Ovary (tissue), 9 donors: ENCODE data around the gene MMD2. TPM values are rescaled to one million over a fixed set of nuclear protein-coding genes. Genes with fewer than 3 reads are reported as not detected.

ENCODE experiments used
- DNase-seq, 5 donors: peaks; one replicate each; pipeline ENCODE4 v3.0.0-alpha.2; 2019 to 2020
- H3K27ac ChIP-seq, 2 donors: fragments of 200-600 bp; one replicate each; pipeline versions ENCODE4 v1.5.1 to v1.8.0; 2019 to 2022
- H3K27me3 ChIP-seq: fragments of 200-600 bp; one replicate; pipeline ENCODE4 v1.8.0; 2022
- H3K36me3 ChIP-seq: fragments of 200-600 bp; sonication (generic); one replicate; pipeline ENCODE4 v1.5.1; 2019
- H3K4me1 ChIP-seq: one replicate; pipeline ENCODE4 v1.8.1; 2013; ENCODE audit warnings: mild to moderate bottlenecking, moderate library complexity; ENCODE audit not compliant: insufficient read depth
- H3K4me3 ChIP-seq: fragments of 200-600 bp; sonication (generic); one replicate; pipeline ENCODE4 v1.5.1; 2017
- H3K9me3 ChIP-seq, 2 donors: fragments of 200-600 bp in 1 of 2; sonication (generic) in 1 of 2; one replicate each; pipeline versions ENCODE4 v1.5.1 to v1.8.1; 2013 to 2019; ENCODE audit warnings: mild to moderate bottlenecking in 1 of 2, moderate library complexity in 1 of 2
- CTCF ChIP-seq, 3 donors: fragments of 450-650 bp in 2 of 3; fragments of 200-600 bp in 1 of 3; IDR thresholded peaks; one replicate each; pipeline versions ENCODE4 v1.5.1 to v1.8.0; 2016 to 2022; ENCODE audit warnings: antibody characterized with exemption in 3 of 3, mild to moderate bottlenecking in 1 of 3
- EP300 ChIP-seq: sonication (generic); formaldehyde crosslinking; IDR thresholded peaks from one replicate; pipeline ENCODE4 v1.6.1; 2017; ENCODE audit warnings: antibody characterized with exemption
- POLR2A ChIP-seq: fragments of 450-650 bp; IDR thresholded peaks from one replicate; pipeline ENCODE4 v1.6.1; 2017; ENCODE audit warnings: antibody characterized with exemption, mild to moderate bottlenecking, moderate library complexity
- WGBS, 3 donors: extraction: QIAGEN DNeasy Blood & Tissue Kit in 1 of 3; methylation state at CpG; one replicate each; pipeline versions ENCODE4 v1.1.5 to v1.1.7; 2013 to 2017; 5-methylcytosine and 5-hydroxymethylcytosine counted together
- intact Hi-C, 4 donors: fragments of 100-400 bp; cut with DNase I; formaldehyde crosslinking; loops; one replicate each; pipeline versions ENCODE4 v1.11.0 to v1.15.1; 2022 to 2023
- polyA plus RNA-seq, 2 donors: library from polyadenylated mRNA; stranded (reverse); fragments of 200-250 nt in 1 of 2; fragments of 350-450 nt in 1 of 2; fragmentation: Illumina TruSeq in 1 of 2; extraction: RNeasy Lipid Tissue Mini Kit (QIAGEN cat#74804) in 1 of 2; gene quantifications; one replicate each; pipeline ENCODE4 v1.2.3, GENCODE V29; 2013 to 2014
- total RNA-seq, 7 donors: library from RNA; depleted of rRNA in 2 of 7; stranded (reverse); fragments of >200 nt in 2 of 7; fragmentation: NEBNext Ultra II Directional in 3 of 7; extraction: Animal tissue kit (Norgen Biotek cat#: 25700) in 3 of 7; gene quantifications; one replicate each; pipeline versions ENCODE4 v1.1.0 to v1.2.4, GENCODE V29; 2016 to 2023
- donor health status: DM: no; HTN: no; CAD: no; lungs with moderate emphysema.
- donor health status: DM: no; HTN: no; CAD: no.
- donor health status: Bipolar disorder and iron deficiency.
- donor health status: DM: yes; HTN: yes; CAD: no.
- donor health status: DM: no; HTN: no; CAD: no.
- donor health status: DM: yes; HTN: yes; CAD: no.

The MMD2 gene
- total and polyA plus RNA-seq, 9 donors = not detected

DNA sequence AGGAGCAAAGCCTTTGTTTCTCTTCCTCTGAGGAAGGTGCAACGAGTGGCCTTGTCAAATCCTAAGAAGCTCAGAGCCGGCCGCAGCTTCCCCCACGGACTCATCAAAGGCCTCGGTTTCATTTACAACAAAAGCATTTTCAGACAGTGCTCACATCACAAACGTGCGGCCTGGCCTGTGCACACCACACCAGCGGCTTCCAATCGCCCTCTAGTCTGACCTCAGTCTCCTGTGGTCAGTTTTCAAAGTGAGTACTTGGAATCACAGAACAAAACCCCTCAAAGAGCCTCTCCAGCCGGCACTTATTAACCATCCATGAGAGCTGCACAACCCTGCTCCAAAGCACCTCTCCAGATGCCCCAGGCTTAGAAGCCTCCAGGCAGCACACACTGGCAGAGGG lies 78.8 kb downstream of the MMD2 start:
- WGBS, 3 donors = 68 to 76% (median 74%) methylated on average over 10 of the region's 10 CpGs
- Histone ChIP-seq H3K9me3 (no peaks in the 10 kb centered on the region), H3K27ac (no peak overlapping the region), H3K4me3 (no peak overlapping the region), H3K27me3 (no peaks in the 10 kb centered on the region), H3K4me1 (no peaks in the 10 kb centered on the region), H3K36me3 (no peaks in the 10 kb centered on the region)
- TF ChIP-seq POLR2A (no peak), CTCF (IDR thresholded peaks at IDR 0.05) (no peak), EP300 (no peak)
- DNase-seq = no peak
- intact Hi-C loops = loop anchor here (5.0 to 10.0 kb wide), 4 partner anchors 75 to 265 kb away; no protein-coding TSS in a partner anchor

DNA sequence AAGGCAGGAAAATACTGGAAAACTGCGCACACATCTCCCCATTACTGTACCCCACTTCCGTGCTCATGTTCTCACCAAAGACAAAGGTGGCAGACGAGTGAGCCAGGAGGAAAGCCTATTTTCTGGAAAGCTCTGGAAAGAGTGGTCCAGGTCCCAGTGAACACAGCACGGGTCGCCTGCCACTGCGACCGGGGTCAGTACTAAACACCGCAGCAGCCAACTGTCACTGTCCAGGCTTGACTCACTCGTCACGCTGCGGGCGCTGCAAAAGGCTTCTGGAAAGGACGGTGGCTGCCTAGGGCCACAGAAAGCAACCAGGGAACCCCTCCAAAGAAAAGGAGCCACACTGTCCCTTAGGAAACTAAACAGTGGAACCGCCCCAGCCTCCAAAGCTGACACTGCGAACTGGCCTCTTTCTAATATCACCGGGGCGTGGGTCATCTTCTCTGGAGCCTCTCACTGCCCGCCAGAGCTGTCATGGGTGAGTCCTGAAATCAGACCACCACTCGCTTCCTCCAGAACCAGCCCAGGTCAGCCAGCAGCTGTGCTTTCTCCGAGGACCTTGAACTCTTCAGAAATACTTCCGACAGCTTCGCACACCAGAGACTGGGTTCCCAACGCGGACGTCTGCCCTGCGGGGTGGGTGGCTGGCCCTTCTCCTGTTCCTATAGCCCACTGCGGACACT lies 79.4 kb downstream of the MMD2 start:
- H3K27me3 ChIP-seq = no peaks in the 10 kb centered on the region
- intact Hi-C loops = loop anchor here (5.0 to 10.0 kb wide), 5 partner anchors 72 to 265 kb away; no protein-coding TSS in a partner anchor
- H3K27ac ChIP-seq = no peak overlapping the region
- H3K9me3 ChIP-seq = no peaks in the 10 kb centered on the region
- no peaks in the 10 kb centered on the region for H3K4me1 ChIP-seq
- WGBS, 3 donors = 80 to 84% (median 82%) methylated on average over 27 of the region's 27 CpGs
- no peak for DNase-seq
- TF ChIP-seq EP300 (no peak), CTCF (IDR thresholded peaks at IDR 0.05) (no peak), POLR2A (no peak)
- no peaks in the 10 kb centered on the region for H3K36me3 ChIP-seq
- no peak overlapping the region for H3K4me3 ChIP-seq

DNA sequence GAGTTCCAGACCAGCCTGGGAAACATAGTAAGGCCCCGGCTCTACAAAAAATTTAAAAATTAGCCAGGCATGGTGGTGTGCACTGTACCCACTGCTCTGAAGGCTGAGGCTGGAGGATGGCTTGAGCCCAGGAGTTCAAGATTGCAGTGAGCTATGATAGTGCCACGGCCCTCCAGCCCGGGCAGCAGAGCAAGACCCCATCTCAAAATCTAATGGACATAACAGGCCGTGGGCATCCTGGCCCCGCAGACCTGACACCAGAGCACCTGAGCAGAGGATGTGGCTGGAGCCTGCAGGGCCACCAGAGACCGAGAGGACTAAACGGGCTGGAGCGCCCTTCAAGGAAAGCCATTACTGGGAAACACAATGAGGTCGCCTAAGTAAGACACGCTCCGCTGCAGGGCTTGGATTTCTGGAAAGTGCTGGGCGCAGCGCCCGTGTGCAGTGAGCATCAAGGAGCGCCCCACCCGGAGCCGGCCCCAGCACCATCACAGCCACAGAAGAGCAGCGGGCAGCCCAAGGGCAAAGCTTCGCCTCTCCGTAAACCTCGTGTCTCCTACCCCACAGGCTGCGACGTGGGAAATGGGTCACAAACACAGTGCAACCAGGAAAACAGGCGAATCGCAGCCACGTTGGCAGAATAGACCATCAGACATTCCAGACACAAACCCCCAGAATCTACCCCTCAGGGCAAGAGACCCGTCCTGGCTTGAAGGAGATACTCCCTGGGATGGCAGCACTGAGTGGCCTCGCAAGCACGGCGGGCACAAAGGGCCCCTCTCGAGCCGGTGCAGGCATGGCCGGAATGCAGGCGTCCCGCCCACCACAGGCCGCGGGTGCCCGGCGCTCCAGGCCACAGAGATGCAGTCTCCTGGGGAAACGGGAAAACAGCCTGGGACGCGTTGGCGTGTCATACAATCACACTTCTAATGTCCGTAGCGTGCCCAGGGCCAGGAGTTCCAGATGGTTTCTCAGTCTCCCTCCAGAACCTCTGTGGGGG lies 80.4 kb downstream of the MMD2 start:
- Histone ChIP-seq H3K27ac (no peak overlapping the region), H3K27me3 (no peaks in the 10 kb centered on the region), H3K9me3 (no peaks in the 10 kb centered on the region), H3K4me1 (no peaks in the 10 kb centered on the region), H3K4me3 (no peak overlapping the region), H3K36me3 (no peaks in the 10 kb centered on the region)
- WGBS, 3 donors = 90 to 94% (median 93%) methylated on average over 45 of the region's 45 CpGs
- intact Hi-C loops = loop anchor here in 1 of 4 donors (5.0 kb wide), 1 partner anchor 71 kb away; no protein-coding TSS in a partner anchor
- no peak for TF ChIP-seq POLR2A
- no peak for DNase-seq

- WGBS, 3 donors = 96 to 98% (median 97%) methylated on average over 18 of the region's 18 CpGs
- Histone ChIP-seq H3K27me3 (no peaks in the 10 kb centered on the region), H3K27ac (no peak overlapping the region), H3K4me1 (no peaks in the 10 kb centered on the region), H3K9me3 (no peaks in the 10 kb centered on the region), H3K36me3 (no peaks in the 10 kb centered on the region), H3K4me3 (no peak overlapping the region)
- intact Hi-C loops = loop anchor here in 1 of 4 donors (5.0 kb wide), 1 partner anchor 69 kb away; no protein-coding TSS in a partner anchor
- no peak for DNase-seq
- TF ChIP-seq CTCF (IDR thresholded peaks at IDR 0.05) (no peak), EP300 (no peak), POLR2A (no peak)
Measured at GRCh38 chr7:4876586-4876985, 82.4 kb downstream of the MMD2 start.
